Measurements from ENCODE around the gene MRPS22.
A peak's percentile ranks its signal among the peaks of the same experiment; 100 is the strongest.
"Not testable (repeated sequence)": the region's sequence is repeated elsewhere in the genome, so short reads cannot be mapped to it uniquely, and the experiment has no call there.

MRPS22 gene

GRCh38 chr3:139388821-139389551 lies 45.2 kb downstream of the MRPS22 start:
- CTCF ChIA-PET, result interaction anchor here (1.0 to 1.3 kb wide), 4 partner anchors 10 to 35 kb away, joined by 3 to 5 read pairs (median 5); no protein-coding TSS in a partner anchor
- peak; percentile 24 for DNase-seq (ENCODE audit: extremely low spot score)
- no peak for TF ChIP-seq CTCF (IDR thresholded peaks at IDR 0.05; ENCODE audit: control extremely low read depth, extremely low read depth, low read depth, missing control alignments)
- POLR2A ChIA-PET, result interaction anchor here (1.4 kb wide), 1 partner anchor 42 kb away, joined by 4 read pairs; no protein-coding TSS in a partner anchor

DNA sequence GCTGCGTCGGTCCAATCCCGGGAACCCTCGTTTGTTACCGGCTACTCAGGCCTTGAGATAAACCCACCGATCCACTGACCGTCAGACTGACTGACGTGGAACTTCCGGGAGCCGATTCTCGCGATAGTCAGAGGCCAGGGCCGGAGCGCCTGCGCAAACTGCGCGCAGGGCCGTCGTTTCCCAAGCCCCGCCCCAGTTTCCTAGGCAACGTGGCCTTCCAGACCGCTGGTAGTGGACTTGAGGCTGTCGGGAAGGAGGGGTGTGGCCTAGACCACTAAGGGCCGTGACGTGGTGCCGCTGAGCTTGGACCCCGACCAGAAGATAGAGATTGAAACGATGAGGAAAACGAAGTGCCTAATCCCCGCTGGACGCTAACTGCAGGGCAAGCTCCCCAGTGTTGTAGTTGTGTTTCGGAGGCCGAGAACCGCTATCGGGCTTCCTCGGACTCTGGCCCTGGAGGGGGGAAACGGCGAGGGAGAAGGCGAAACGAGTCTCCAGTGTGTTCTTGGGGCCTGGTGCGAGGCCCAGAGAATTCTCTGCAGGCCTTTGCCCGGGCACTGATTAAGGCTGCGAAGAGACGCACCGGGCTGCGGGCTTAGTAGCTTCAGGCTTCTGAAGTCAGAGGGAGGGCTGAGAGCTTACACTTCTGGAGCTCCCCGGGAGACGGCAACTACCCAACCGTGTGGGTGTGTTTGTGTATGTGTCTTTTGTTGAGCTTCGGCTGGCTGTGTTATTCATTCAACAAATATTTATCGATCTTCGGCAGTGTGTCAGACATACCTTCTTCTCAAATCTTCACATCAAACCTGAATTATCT lies 45.9 kb downstream of the MRPS22 start, which contains the start of gene COPB2:
TSS of gene COPB2 (minus strand) at position 96 of the 817 bp plus-strand sequence. CDS start 97 bp downstream, outside the sequence.
- POLR2A ChIA-PET, result interaction anchor here (1.4 kb wide), 1 partner anchor 43 kb away, joined by 4 read pairs; no protein-coding TSS in a partner anchor
- peak; percentile 98 for DNase-seq (ENCODE audit: extremely low spot score)
- CTCF ChIA-PET, result interaction anchor here (0.8 to 1.3 kb wide), 5 partner anchors 14 to 172 kb away, joined by 3 to 5 read pairs (median 4); no protein-coding TSS in a partner anchor
- no peak for TF ChIP-seq CTCF (IDR thresholded peaks at IDR 0.05; ENCODE audit: control extremely low read depth, extremely low read depth, low read depth, missing control alignments)

GRCh38 chr3:139394116-139394515 lies 50.3 kb downstream of the MRPS22 start:
- DNase-seq (ENCODE audit: extremely low spot score), result no peak
- ChIA-PET POLR2A (no interaction called here), CTCF (interaction anchor here (0.9 kb wide), 1 partner anchor 34 kb away, joined by 3 read pairs; no protein-coding TSS in a partner anchor)
- TF ChIP-seq CTCF (IDR thresholded peaks at IDR 0.05; ENCODE audit: control extremely low read depth, extremely low read depth, low read depth, missing control alignments), result no peak

DNA sequence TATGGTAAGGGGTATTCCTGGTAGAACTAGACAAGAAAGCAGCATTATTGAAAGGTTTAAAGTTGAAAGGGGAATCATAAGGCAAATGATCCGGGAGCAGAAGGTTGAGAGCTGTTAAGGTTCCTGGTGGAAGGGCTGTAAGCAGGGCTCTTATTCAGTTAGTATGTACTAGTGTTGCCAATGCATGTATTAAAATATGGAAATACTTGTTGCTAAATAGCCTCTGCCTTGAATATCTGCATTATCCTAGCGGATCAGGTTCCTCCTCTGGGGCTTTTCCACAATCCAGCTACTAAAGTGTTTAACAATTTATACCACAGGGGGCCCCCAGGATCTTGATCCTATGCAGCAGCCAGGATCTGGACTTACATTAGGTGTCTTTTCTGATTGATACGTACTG lies 52.9 kb downstream of the MRPS22 start:
- CTCF ChIA-PET, result interaction anchor here (1.0 kb wide), 1 partner anchor 122 kb away, joined by 3 read pairs; no protein-coding TSS in a partner anchor
- DNase-seq (ENCODE audit: extremely low spot score), result no peak
- no peak for TF ChIP-seq CTCF (IDR thresholded peaks at IDR 0.05; ENCODE audit: control extremely low read depth, extremely low read depth, low read depth, missing control alignments)
- POLR2A ChIA-PET, result no interaction called here

DNA sequence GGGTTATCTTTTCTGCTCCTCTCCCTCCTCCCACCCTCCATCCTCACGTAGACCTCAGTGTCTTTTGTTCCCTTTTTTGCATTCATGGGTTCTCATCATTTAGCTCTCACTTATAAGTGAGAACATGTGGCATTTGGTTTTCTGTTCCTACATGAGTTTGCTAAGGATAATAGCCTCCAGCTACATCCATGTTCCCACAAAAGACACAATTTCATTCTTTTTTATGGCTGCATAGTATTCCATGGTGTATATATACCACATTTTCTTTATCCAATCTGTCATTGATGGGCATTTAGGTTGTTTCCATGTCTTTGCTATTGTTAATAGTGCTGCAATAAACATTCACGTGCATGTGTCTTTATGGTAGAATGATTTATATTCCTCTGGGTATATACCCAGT lies 57.3 kb downstream of the MRPS22 start:
- DNase-seq (ENCODE audit: extremely low spot score); POLR2A ChIA-PET: not testable (repeated sequence)
- CTCF ChIA-PET, result interaction anchor here (1.2 kb wide), 1 partner anchor 48 kb away, joined by 3 read pairs; no protein-coding TSS in a partner anchor

Measured in GM10248 (cell line).